Endothelial cell of umbilical vein (primary cell): ENCODE data around the gene SGMS2. TPM values are rescaled to one million over a fixed set of nuclear protein-coding genes. Genes with fewer than 3 reads are reported as not detected.
"Not testable (repeated sequence)": the region's sequence is repeated elsewhere in the genome, so short reads cannot be mapped to it uniquely, and the experiment has no call there.

Source experiments
- BruUV-seq: library from RNA; stranded (reverse); fragments of 400-500 nt; replicated peaks from 2 replicates; lab custom pipeline; 2021; lab: Mats Ljungman, UMichigan
- CTCF ChIA-PET: fragments of 300-600, 350-600 bp; sonication (Branson Sonifier 250); formaldehyde crosslinking; loops from one replicate; lab custom pipeline; 2021; ENCODE audit warnings: antibody characterized with exemption, inconsistent platforms; lab: Charles Lee
- POLR2A ChIA-PET: fragments of 300-600, 350-600 bp; sonication (Branson Sonifier 250); formaldehyde crosslinking; loops from one replicate; lab custom pipeline; 2021; ENCODE audit warnings: antibody characterized with exemption, inconsistent platforms; lab: Charles Lee
- DNase-seq: peaks from one replicate; pipeline ENCODE4 v3.0.0-alpha.2; 2011; ENCODE audit warnings: low read depth, low spot score
- FAIRE-seq: peaks from 2 replicates; lab custom pipeline; 2011; peaks lifted over from hg19 to GRCh38; lab: Jason Lieb, UNC
- H2AFZ ChIP-seq: 2 replicates; pipeline ENCODE4 v1.6.0; 2012; ENCODE audit warnings: low read depth, low read length, control low read depth, inconsistent platforms
- H3K27ac ChIP-seq: 2 replicates; pipeline ENCODE4 v1.5.1; 2011; ENCODE audit warnings: low read depth, mild to moderate bottlenecking, control low read depth, low read length, moderate library complexity; ENCODE audit not compliant: insufficient read depth
- H3K27me3 ChIP-seq, 2 experiments: 2 replicates each; pipeline versions ENCODE4 v1.6.0 to v1.6.1; 2011; ENCODE audit warnings: low read length in 2 of 2, mixed read lengths in 1 of 2; ENCODE audit not compliant: control insufficient read depth in 2 of 2, insufficient read depth in 2 of 2
- H3K36me3 ChIP-seq, 2 experiments: 2 replicates in 1 of 2; 3 replicates in 1 of 2; pipeline ENCODE4 v1.5.1; 2011; ENCODE audit warnings: low read length in 2 of 2, mild to moderate bottlenecking in 1 of 2, moderate library complexity in 1 of 2; ENCODE audit not compliant: control insufficient read depth in 2 of 2, insufficient read depth in 2 of 2; ENCODE audit errors: extremely low read depth in 1 of 2
- H3K4me1 ChIP-seq: 3 replicates; pipeline ENCODE4 v1.5.1; 2011; ENCODE audit warnings: mild to moderate bottlenecking, low read length; ENCODE audit not compliant: control insufficient read depth, insufficient read depth; ENCODE audit errors: extremely low read depth
- H3K4me2 ChIP-seq: 2 replicates; pipeline ENCODE4 v1.6.1; 2011; ENCODE audit warnings: low read length, control low read depth, mixed read lengths; ENCODE audit not compliant: insufficient read depth
- H3K4me3 ChIP-seq, 3 experiments: fragments of 200-600 bp in 1 of 3; sonication (generic), shearing (Covaris generic) in 1 of 3; replicated peaks in 1 of 3; 2 replicates each; pipeline ENCODE4 v1.5.1; 2011 to 2016; ENCODE audit warnings: control low read depth in 3 of 3, low read length in 3 of 3, mild to moderate bottlenecking in 2 of 3, inconsistent platforms in 1 of 3, low read depth in 1 of 3, moderate library complexity in 1 of 3; ENCODE audit not compliant: insufficient read depth in 1 of 3
- H3K79me2 ChIP-seq: 2 replicates; pipeline ENCODE4 v1.6.0; 2012; ENCODE audit warnings: low read length, inconsistent platforms; ENCODE audit not compliant: control insufficient read depth, insufficient read depth
- H3K9ac ChIP-seq: replicated peaks from 2 replicates; pipeline ENCODE3; 2011; ENCODE audit warnings: low read length, control low read depth; ENCODE audit not compliant: insufficient read depth; ENCODE audit errors: extremely low read depth
- H3K9me1 ChIP-seq: replicated peaks from 3 replicates; pipeline ENCODE4 v1.6.0; 2011; ENCODE audit warnings: mild to moderate bottlenecking, low read length; ENCODE audit not compliant: control insufficient read depth, insufficient read depth; ENCODE audit errors: extremely low read depth
- H3K9me3 ChIP-seq: replicated peaks from 2 replicates; pipeline ENCODE4 v1.5.1; 2012; ENCODE audit warnings: low read length, inconsistent platforms; ENCODE audit not compliant: control insufficient read depth, insufficient read depth
- H4K20me1 ChIP-seq: replicated peaks from 2 replicates; pipeline ENCODE3; 2011; ENCODE audit warnings: mild to moderate bottlenecking, low read length; ENCODE audit not compliant: control insufficient read depth, insufficient read depth; ENCODE audit errors: extremely low read depth
- EZH2 ChIP-seq: IDR thresholded peaks from 2 replicates; pipeline ENCODE4 v1.6.1; 2012; ENCODE audit warnings: borderline replicate concordance, low read depth, mild to moderate bottlenecking, moderate library complexity, low read length, inconsistent platforms; ENCODE audit not compliant: severe bottlenecking
- FOS ChIP-seq: IDR thresholded peaks from 2 replicates; pipeline ENCODE4 v1.6.1; 2011; ENCODE audit warnings: mild to moderate bottlenecking, low read length, moderate library complexity, borderline replicate concordance; ENCODE audit not compliant: insufficient read depth
- dilution Hi-C: fragments of 300-500 bp; cut with MboI; formaldehyde crosslinking; loops from one replicate; pipeline ENCODE4 v1.15.0; 2019; ENCODE audit warnings: low sequenced_read_pairs; ENCODE audit not compliant: extremely low pct_ligation_motif_present
- intact Hi-C: fragments of 100-400 bp; cut with micrococcal nuclease; formaldehyde crosslinking; loops from one replicate; pipeline ENCODE4 v1.10.0; 2022
- polyA plus RNA-seq, 4 experiments: library from polyadenylated mRNA; depleted of rRNA in 3 of 4; stranded (reverse) in 3 of 4; unstranded in 1 of 4; fragments of >200 nt; gene quantifications; 2 replicates each; pipeline versions ENCODE4 v1.2.1 to v1.2.3, GENCODE V29; 2011 to 2012; ENCODE audit warnings: missing spikeins in 1 of 4
- total RNA-seq: library from RNA; stranded (reverse); gene quantifications from 2 replicates; pipeline ENCODE4 v1.2.3, GENCODE V29; 2021

Gene SGMS2
- total and polyA plus RNA-seq, 2 donors (not counting 3 experiments of a cell fraction or from before 2014, with no cell fraction given) = 33.0 to 33.2 TPM

DNA sequence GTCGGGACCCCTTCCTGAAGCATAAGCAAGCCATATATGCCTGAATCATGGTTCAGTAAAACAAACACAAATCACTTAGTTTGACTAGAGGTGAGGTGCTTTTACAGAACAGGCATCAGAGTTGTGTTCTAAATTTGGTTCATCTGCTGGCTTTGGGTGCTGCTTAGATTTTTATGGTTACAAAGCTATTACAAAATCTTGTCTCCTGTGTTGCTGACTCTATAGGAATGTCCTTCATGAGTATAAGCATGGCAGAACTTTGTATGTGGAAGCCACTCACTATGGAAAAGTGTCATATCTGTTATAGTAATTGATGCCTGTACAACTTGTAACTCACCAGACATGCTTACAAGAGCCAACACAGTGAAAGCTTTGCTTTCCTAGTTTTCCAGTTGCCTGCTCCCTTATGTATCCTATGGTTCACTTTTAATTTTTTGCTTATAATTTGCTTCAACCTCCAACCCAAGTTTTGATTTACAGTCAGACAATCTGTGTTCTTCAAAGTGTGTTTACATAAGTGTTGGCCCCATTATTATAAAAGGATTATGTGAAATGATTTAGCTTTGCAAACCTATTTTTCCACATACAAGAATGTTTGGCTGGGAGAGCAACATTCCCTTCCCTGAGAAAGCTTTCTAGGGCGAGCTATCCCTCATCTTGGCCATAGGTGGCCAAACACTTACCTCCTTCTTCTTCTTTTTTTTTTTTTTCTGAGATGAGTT, 76.6 kb downstream of the SGMS2 start:
- CTCF ChIA-PET = interaction anchor here (1.2 to 2.3 kb wide), 4 partner anchors 8 to 143 kb away, joined by 3 to 9 read pairs (median 6); no protein-coding TSS in a partner anchor
- Histone ChIP-seq H3K27me3 (no peaks in the 10 kb centered on the region), H3K4me1 (peaks cover 17% of the 10 kb centered on the region), H2AFZ (no peak overlapping the region), H3K27ac (no peak overlapping the region), H3K4me2 (no peak overlapping the region), H3K4me3 (no peak overlapping the region), H3K9me3 (no peaks in the 10 kb centered on the region), H3K79me2 (peaks cover 15% of the 10 kb centered on the region), H3K9me1 (no peaks in the 10 kb centered on the region), H3K36me3 (no peaks in the 10 kb centered on the region), H4K20me1 (no peaks in the 10 kb centered on the region), H3K9ac (no peak overlapping the region)
- TF ChIP-seq FOS = no peak
- DNase-seq (no peak), FAIRE-seq (no peak)
- POLR2A ChIA-PET = no interaction called here
- dilution Hi-C loops (no loop called here), intact Hi-C loops (no loop called here)
- BruUV-seq = no TSS peak

DNA sequence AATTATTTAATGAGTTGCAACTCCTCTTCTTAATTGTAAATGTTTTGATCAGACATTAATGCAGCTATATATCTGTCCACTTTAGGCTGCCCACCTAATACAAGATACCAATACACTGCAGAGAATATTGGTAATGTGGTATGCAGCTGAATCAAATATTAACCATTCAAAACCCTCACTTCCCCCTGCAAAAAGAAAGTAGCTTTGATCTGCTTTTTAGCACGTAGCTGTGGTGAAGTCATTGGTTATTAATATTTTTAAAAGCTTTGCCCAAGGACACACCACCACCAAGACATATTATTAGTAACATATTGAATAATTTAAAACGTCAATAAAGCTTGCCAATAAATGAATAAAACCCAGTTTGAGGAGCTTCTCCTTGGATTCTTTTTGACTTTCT, 78.0 kb downstream of the SGMS2 start:
- Histone ChIP-seq H4K20me1 (no peaks in the 10 kb centered on the region), H2AFZ (no peak overlapping the region), H3K4me1 (peaks cover 3% of the 10 kb centered on the region), H3K9me3 (no peaks in the 10 kb centered on the region), H3K27ac (no peak overlapping the region), H3K4me2 (no peak overlapping the region), H3K36me3 (no peaks in the 10 kb centered on the region), H3K4me3 (no peak overlapping the region), H3K27me3 (no peaks in the 10 kb centered on the region), H3K9me1 (no peaks in the 10 kb centered on the region), H3K79me2 (peaks cover 9% of the 10 kb centered on the region), H3K9ac (no peak overlapping the region)
- POLR2A ChIA-PET = no interaction called here
- TF ChIP-seq EZH2 = no peak
- dilution Hi-C loops = no loop called here
- no TSS peak for BruUV-seq
- intact Hi-C loops = no loop called here
- no peak for DNase-seq
- CTCF ChIA-PET = interaction anchor here (1.0 to 1.8 kb wide), 4 partner anchors 10 to 144 kb away, joined by 4 to 7 read pairs (median 6); no protein-coding TSS in a partner anchor
- no peak for FAIRE-seq

DNA sequence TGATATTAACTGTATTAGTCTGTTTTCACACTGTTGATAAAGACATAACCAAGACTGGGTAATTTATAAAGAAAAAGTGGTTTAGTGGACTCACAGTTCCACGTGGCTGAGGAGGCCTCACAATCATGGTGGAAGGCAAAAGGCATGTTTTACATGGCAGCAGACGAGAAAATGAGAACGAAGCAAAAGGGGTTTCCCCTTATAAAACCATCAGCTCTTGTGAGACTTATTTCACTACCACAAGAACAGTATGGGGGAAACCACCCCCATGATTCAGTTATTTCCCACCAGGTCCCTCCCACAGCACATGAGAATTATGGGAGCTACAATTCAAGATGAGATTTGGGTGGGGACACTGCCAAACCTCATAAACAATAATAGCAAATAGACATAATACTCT, 80.3 kb downstream of the SGMS2 start:
- DNase-seq, H3K9ac ChIP-seq, H3K27ac ChIP-seq, BruUV-seq, H3K4me2 ChIP-seq, H3K9me1 ChIP-seq, H3K36me3 ChIP-seq, intact Hi-C loops, H4K20me1 ChIP-seq, H3K27me3 ChIP-seq, FAIRE-seq, H3K9me3 ChIP-seq, POLR2A ChIA-PET, dilution Hi-C loops, H3K4me1 ChIP-seq, H2AFZ ChIP-seq, CTCF ChIA-PET, H3K79me2 ChIP-seq, H3K4me3 ChIP-seq: not testable (repeated sequence)
